ENCODE results near the gene RNF2. TPM values are rescaled to one million over a fixed set of nuclear protein-coding genes. Genes with fewer than 3 reads are reported as not detected.
"Not testable (repeated sequence)": the region's sequence is repeated elsewhere in the genome, so short reads cannot be mapped to it uniquely, and the experiment has no call there.

The RNF2 gene
- polyA plus RNA-seq (2011; rRNA removed), result 12.6 and 27.9 TPM in 2 replicates
- 18.2 and 21.9 TPM in 2 replicates for polyA minus RNA-seq (2011; rRNA and poly(A)+ RNA removed)

- H3K27me3 ChIP-seq (ENCODE audit: control insufficient read depth, insufficient read depth, low read length), result no peaks in the 10 kb centered on the region
- ChIA-PET CTCF (interaction anchor here (1.2 to 2.0 kb wide), 3 partner anchors 11 to 125 kb away, joined by 3 to 6 read pairs (median 6); no protein-coding TSS in a partner anchor), POLR2A (no interaction called here)
- H3K36me3 ChIP-seq (ENCODE audit: control insufficient read depth, insufficient read depth, low read length), result no peaks in the 10 kb centered on the region
- peak within 1 kb of the TSS; percentile 77 for H3K4me3 ChIP-seq (ENCODE audit: low read depth, low read length)
- DNase-seq (ENCODE audit: low read depth), result peak; percentile 28
- TF ChIP-seq CTCF (IDR thresholded peaks at IDR 0.05; ENCODE audit: insufficient read depth, low read depth, low read length), result no peak
These were observed at the start of gene RNF2 for GRCh38 chr1:185044981-185045813. Gene RNF2 (plus strand): TSS chr1:185045558. CDS start chr1:185087554, 41,996 bp downstream.

- POLR2A ChIA-PET; CTCF ChIA-PET; H3K36me3 ChIP-seq (ENCODE audit: control insufficient read depth, insufficient read depth, low read length); H3K27me3 ChIP-seq (ENCODE audit: control insufficient read depth, insufficient read depth, low read length); DNase-seq (ENCODE audit: low read depth); H3K4me3 ChIP-seq (ENCODE audit: low read depth, low read length): not testable (repeated sequence)
These were observed 45.4 kb upstream of the RNF2 start for GRCh38 chr1:184999974-185000373.

- POLR2A ChIA-PET; DNase-seq (ENCODE audit: low read depth); H3K36me3 ChIP-seq (ENCODE audit: control insufficient read depth, insufficient read depth, low read length); H3K4me3 ChIP-seq (ENCODE audit: low read depth, low read length); H3K27me3 ChIP-seq (ENCODE audit: control insufficient read depth, insufficient read depth, low read length): not testable (repeated sequence)
- CTCF ChIA-PET, result interaction anchor here (0.6 kb wide), 1 partner anchor 190 kb away, joined by 3 read pairs; no protein-coding TSS in a partner anchor
These were observed 44.0 kb upstream of the RNF2 start for GRCh38 chr1:185001312-185001880.

- ChIA-PET POLR2A (interaction anchor here (0.5 kb wide), 1 partner anchor 181 kb away, joined by 3 read pairs; no protein-coding TSS in a partner anchor), CTCF (interaction anchor here (1.2 kb wide), 1 partner anchor 16 kb away, joined by 3 read pairs; no protein-coding TSS in a partner anchor)
- Histone ChIP-seq H3K27me3 (ENCODE audit: control insufficient read depth, insufficient read depth, low read length) (peaks cover 1% of the 10 kb centered on the region; the same call in 1 of the 2 replicates), H3K4me3 (ENCODE audit: low read depth, low read length) (no peak overlapping the region), H3K36me3 (ENCODE audit: control insufficient read depth, insufficient read depth, low read length) (no peaks in the 10 kb centered on the region)
- no peak for TF ChIP-seq CTCF (IDR thresholded peaks at IDR 0.05; ENCODE audit: insufficient read depth, low read depth, low read length)
- DNase-seq (ENCODE audit: low read depth), result no peak
These were observed 36.5 kb upstream of the RNF2 start for GRCh38 chr1:185008838-185009237.

GRCh38 chr1:185010361-185010760 lies 35.0 kb upstream of the RNF2 start:
- no peak for DNase-seq (ENCODE audit: low read depth)
- peaks cover 1% of the 10 kb centered on the region; the same call in 1 of the 2 replicates for H3K27me3 ChIP-seq (ENCODE audit: control insufficient read depth, insufficient read depth, low read length)
- ChIA-PET CTCF (no interaction called here), POLR2A (no interaction called here)
- TF ChIP-seq CTCF (IDR thresholded peaks at IDR 0.05; ENCODE audit: insufficient read depth, low read depth, low read length), result no peak
- no peaks in the 10 kb centered on the region for H3K36me3 ChIP-seq (ENCODE audit: control insufficient read depth, insufficient read depth, low read length)
- H3K4me3 ChIP-seq (ENCODE audit: low read depth, low read length), result no peak overlapping the region

GRCh38 chr1:185014941-185015340 lies 30.4 kb upstream of the RNF2 start:
- no peaks in the 10 kb centered on the region for H3K27me3 ChIP-seq (ENCODE audit: control insufficient read depth, insufficient read depth, low read length)
- no peak overlapping the region for H3K4me3 ChIP-seq (ENCODE audit: low read depth, low read length)
- ChIA-PET CTCF (no interaction called here), POLR2A (no interaction called here)
- TF ChIP-seq CTCF (IDR thresholded peaks at IDR 0.05; ENCODE audit: insufficient read depth, low read depth, low read length), result no peak
- DNase-seq (ENCODE audit: low read depth), result no peak
- no peaks in the 10 kb centered on the region for H3K36me3 ChIP-seq (ENCODE audit: control insufficient read depth, insufficient read depth, low read length)
